Neural progenitor cell (in vitro differentiated cells): ENCODE data around the gene TUG1.

Experiments used
- EZH2 ChIP-seq: fragments of 200-600 bp; sonication (generic); IDR thresholded peaks from 2 replicates; pipeline ENCODE4 v1.6.1; 2017; ENCODE audit warnings: antibody characterized with exemption, mild to moderate bottlenecking, moderate library complexity
- EZH2phosphoT487 ChIP-seq: fragments of 200-600 bp; sonication (generic); IDR thresholded peaks from 2 replicates; pipeline ENCODE4 v1.6.1; 2017; ENCODE audit warnings: antibody characterized with exemption
- TF ChIP-seq, protein P1 (sequence below): fragments of 200-600 bp; sonication (generic); IDR thresholded peaks from 2 replicates; pipeline ENCODE4 v1.5.1; 2017; ENCODE audit warnings: antibody characterized with exemption, mild to moderate bottlenecking

DNA sequence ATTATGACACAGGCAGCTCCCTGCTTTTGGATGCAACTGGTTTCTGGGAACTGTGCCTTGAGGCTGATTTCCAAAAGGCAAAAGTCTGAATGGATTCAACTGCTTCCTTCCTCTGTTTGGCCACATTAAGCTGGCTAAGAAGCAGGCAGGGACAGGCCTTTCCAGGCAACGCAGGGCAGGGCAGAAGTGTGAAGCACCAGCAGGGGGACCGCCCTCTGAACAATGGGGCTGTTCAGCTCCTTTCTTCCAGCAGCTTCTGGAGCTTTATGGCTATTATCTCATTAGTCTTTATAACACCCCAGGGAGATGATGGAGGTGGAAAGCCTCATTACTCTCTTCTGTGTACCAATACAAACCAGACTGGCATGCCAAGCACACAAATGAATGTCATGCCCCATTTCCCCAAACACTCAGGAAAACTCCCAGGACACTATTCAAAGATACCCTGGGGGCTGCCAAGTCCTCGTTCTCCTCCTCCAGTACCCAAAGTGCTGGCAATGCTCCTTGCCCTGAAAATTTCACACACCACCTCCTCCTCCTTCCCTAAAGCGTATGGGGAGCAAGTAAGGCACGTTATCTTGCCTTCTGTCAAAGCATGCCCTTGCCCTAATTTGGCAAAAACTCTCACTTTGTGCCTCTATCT lies 21.8 kb upstream of the TUG1 start:
- TF ChIP-seq EZH2, result no peak
- TF ChIP-seq, protein P1, sequence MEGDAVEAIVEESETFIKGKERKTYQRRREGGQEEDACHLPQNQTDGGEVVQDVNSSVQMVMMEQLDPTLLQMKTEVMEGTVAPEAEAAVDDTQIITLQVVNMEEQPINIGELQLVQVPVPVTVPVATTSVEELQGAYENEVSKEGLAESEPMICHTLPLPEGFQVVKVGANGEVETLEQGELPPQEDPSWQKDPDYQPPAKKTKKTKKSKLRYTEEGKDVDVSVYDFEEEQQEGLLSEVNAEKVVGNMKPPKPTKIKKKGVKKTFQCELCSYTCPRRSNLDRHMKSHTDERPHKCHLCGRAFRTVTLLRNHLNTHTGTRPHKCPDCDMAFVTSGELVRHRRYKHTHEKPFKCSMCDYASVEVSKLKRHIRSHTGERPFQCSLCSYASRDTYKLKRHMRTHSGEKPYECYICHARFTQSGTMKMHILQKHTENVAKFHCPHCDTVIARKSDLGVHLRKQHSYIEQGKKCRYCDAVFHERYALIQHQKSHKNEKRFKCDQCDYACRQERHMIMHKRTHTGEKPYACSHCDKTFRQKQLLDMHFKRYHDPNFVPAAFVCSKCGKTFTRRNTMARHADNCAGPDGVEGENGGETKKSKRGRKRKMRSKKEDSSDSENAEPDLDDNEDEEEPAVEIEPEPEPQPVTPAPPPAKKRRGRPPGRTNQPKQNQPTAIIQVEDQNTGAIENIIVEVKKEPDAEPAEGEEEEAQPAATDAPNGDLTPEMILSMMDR, result peak; percentile 47
- TF ChIP-seq EZH2phosphoT487, result no peak
